Hematopoietic multipotent progenitor cell treated with erythropoietin and hydrocortisone succinate and interleukin-3 and kit ligand, for 8 days (in vitro differentiated cells): ENCODE data around the gene CEP170B.
"Not testable (repeated sequence)": the region's sequence is repeated elsewhere in the genome, so short reads cannot be mapped to it uniquely, and the experiment has no call there.

ENCODE experiments used
- DNase-seq: peaks from one replicate; pipeline ENCODE4 v3.0.0-alpha.2; 2015

CEP170B gene

GRCh38 chr14:104865081-104865630 lies at the start of gene CEP170B:
Gene CEP170B (plus strand): TSS chr14:104865268. CDS start chr14:104868451, 3,183 bp downstream.
- DNase-seq = no peak

- no peak for DNase-seq
These were observed 48.5 kb upstream of the CEP170B start for GRCh38 chr14:104816616-104816884.

DNA sequence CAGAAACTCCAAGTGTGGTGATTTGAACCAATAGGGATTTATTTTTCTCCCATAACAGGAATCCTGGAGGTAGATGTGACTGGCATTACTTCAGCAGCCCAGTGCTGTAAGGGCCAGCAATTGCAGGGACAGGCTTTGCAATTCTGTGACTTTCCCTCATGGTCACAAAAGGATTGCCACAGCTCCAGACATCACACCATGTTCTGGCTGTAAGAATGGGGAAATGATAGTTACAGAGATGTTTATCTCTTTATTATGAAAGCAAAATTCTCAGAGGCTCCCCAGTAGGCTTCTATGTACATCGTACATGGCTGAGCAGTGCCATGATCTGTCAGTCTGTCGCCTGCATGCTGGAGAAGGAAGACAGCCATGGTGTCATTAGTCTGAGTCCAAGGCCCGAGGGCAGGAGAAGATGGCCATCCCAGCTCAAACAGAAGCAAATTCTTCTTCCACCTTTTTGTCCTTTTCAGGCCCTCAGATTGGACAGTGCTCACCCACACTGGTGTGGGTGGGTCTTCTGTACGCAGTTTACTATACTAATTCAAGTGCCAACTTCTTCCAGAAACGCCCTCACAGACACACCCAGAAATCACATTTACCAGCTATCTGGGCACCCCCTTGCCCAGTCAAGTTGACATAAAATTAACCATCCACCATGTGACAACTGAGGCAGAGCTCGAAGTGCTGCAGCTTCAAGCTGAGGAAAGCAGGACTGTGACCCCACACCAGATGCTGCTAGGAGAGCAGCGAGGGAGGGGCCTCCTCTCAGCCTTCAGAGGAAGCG lies 46.9 kb upstream of the CEP170B start:
- no peak for DNase-seq

DNA sequence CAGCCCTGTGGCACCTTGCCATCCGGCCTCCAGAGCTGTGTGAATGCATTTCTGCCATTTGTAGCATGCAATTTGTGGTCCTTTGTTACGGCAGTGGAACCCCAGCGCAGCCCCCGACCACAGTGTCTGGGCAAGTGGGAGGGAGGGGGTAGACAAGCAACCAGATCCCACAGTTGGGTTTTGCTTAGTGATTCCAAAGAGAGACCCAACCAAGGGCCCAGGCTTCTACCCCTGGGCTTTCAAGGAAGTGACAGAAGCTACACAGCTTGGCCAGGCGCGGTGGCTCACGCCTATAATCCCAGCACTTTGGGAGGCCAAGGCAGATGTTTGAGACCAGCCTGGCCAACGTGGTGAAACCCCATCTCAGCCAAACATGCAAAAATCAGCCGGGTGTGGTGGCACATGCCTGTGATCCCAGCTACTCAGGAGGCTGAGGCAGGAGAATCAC lies 46.3 kb upstream of the CEP170B start:
- no peak for DNase-seq

DNA sequence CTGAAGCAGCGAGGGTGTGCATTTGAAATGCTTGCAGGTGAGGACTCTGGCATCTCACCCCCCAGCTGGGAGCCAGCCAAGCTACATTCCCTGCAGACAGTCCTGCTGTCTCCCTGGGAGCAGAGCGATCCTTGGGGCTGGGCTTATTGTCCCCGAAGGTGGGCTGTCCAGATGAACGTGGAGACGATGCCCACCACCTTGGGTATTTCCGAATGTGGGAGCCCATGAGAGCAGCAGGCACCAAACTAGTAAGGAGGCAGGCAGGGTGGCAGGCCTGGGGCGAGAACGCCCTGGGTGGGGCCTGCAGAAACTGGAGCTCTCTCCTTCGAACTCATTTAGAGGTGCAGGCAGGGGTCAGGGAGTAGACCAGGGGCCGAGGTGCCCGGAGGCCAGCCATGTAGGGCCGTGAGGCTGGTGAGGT lies 45.7 kb upstream of the CEP170B start:
- DNase-seq = no peak

GRCh38 chr14:104820669-104821228 lies 44.3 kb upstream of the CEP170B start:
- no peak for DNase-seq

- no peak for DNase-seq
These were observed 43.7 kb upstream of the CEP170B start for GRCh38 chr14:104821229-104821945.

DNA sequence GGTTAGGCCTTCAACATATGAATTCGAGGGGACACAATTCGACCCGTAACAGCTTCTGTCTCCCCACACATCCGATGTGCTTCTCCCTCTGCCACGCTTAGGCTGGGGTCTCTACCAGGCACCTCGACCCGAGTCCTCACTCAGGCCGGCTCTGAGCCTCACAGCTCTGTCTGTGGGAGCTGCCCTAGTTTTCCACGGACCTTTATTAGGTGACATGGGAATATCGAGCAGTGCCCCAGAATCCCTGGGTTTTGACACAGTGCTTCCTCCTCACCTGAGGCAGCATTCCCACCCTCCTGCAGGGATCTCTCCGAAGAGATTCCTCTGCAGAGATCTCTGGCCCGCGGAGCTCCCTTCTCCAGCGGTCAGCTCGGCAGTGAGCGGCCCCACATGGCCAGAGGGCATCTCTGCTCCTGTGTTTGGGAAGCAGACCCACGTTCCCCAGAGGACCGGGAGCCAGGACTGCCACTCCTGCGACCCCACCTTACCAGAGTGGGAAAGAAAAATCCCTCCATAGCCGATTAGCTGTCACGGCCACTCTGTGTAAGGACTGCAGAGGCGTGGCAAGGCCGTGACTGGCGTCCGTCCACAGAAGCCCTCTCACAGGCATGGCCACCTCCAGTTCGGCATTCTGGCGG lies 43.0 kb upstream of the CEP170B start:
- DNase-seq = no peak

DNA sequence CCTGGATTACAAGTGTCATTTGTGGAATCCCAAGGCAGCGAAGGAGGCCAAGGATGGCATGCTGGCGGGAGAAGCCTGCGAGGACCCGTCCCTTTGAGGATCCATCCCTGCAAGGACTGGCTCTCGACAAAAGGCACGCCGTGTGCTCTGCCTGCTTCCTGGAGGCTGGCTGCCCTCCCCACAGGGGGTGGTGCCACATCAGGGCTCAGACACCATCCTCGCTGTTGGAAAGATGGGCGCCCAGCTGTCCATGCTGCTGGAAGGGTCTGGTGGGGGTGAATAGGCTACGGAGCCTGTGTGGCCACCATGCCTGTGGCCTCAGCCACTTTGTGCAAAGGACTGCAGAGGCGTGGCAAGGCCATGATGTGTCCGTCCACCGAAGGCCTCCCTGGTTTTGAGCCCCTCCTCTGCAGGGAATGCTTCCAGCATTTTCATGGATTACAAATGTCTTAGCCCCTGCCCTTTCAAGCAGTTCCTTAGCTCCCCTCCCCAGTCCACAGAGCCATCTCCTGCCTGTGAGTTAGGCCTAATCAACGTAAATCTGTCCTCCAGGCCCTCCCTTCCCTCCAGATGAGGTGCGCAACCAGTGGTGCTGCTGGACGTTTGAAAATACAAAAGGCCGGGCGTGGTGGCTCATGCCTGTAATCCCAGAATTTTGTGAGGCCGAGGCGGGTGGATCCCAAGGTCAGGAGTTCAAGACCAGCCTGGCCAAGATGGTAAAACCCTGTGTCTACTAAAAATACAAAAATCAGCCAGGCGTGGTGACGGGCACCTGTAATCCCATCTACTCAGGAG lies 42.0 kb upstream of the CEP170B start:
- DNase-seq = no peak

DNA sequence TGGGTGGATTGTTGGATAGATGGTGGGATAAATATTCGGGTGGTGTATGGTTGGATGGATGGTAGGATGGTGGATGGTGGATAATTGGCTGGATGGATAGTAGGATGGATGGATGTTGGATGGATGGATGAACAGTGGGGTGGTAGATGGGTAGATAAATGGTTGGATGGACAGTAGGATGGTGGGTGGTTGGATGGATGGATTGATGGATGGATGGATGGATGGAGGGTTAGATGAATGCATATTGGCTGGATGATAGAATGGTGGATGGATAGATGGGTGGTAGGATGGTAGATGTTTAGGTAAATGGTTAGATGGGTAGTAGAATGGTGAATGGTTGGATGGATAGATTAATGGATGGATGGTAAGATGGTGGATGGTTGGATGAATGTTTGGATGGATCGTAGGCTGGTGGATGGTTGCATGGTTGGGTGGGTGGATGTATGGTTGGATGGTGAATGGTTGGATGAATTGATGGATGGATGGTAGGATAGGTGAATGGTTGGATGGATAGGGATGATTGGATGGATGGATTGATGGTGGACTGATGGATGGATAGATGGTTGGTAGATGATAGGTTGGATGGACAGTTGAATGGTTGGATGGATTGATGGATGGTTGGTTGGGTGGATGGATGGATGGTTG lies 40.6 kb upstream of the CEP170B start:
- DNase-seq = no peak

GRCh38 chr14:104826189-104826860 lies 38.7 kb upstream of the CEP170B start:
- DNase-seq = peak; percentile 78

DNA sequence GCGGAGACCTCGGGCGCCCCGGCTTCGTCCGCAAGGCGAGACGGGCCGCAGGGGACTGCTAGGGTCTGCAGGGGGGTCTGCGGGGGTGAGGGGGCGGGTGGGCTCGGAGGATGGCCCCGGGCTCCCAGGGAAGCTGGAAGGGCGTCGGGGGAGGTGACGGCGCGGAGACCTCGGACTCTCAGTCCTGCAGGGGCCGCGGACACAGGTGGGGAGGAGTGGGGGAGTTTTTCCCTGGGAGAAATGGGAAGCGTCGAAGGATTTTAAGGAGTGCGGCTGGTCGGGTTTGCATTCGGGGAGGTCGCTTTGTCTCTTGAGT lies 38.2 kb upstream of the CEP170B start:
- no peak for DNase-seq

DNA sequence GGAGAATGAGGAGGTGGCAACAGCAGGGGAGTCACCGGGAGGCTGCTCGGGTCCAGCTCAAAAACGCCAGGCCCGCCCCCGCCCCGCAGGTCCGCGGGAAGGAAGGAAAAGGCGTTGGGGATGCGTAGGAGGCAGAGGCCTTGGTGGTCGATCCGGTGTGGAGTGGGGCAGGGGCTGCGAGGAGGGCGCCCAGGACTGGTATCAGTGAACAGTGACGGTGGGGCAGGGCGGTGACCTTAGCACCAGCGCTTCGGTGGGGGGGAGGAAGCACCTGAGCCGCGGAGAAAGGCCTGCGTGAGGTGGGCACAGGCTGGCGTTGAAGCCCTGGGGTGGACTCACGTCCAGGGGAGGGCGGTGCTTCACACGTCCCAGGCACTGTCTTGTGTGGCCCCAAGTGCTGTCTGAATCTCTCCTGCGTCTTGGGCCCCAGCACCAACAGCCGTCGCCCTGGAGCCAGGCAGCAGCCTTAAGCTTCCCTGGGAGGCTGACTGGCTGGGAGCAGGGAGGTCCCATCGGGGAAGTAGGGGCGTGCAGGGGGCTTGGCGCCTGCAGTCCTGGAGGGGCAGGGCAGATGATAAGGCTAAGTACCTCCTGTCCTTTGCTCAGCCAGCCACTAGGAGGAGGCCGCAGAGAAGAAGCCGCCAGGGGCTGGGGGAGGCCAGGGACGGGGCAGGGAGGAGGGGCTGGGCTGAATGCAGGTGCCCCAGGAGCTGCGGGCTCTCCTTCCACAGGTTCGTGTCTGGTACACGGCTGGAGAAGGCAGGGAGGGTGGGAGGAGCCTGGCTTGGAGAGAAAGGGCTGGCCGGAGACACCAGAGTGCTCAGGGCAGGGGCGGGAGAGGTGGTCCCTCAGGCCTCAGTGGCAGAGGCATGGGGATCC lies 37.7 kb upstream of the CEP170B start:
- DNase-seq = peak; percentile 59

- no peak for DNase-seq
These were observed 34.3 kb upstream of the CEP170B start for GRCh38 chr14:104830781-104831180.

DNA sequence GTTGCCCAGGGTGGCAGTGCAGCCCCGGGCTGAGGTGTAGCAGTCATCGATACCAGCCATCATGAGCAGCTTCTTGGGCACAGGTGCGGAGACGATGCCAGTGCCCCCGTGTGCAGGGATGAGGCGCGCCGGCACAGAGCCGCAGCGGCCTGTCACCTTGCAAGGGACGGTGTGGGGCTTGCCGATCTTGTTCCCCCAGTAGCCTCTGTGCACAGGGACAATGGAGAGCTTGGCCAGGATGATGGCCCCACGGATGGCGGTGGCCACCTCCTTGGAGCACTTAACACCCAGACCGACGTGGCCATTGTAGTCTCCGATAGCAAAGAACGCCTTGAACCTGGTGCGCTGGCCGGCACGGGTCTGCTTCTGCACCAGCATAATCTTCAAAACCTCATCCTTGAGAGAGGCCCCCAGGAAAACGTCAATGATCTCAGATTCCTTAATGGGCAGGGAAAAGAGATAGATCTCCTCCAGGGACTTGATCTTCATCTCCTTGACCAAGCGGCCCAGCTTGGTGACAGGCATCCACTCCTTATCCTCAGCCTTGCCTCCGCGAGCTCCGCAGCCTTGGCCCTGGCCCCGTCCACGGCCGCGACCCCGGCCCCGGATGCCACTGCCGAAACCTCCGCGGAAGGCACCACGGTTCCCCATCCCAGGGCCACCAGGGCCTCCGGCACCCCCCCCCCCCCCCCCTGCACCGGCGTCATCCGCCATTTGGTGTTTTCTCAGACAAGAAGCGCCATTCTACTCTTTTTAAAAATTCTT lies 28.7 kb upstream of the CEP170B start:
- not testable (repeated sequence) for DNase-seq

DNA sequence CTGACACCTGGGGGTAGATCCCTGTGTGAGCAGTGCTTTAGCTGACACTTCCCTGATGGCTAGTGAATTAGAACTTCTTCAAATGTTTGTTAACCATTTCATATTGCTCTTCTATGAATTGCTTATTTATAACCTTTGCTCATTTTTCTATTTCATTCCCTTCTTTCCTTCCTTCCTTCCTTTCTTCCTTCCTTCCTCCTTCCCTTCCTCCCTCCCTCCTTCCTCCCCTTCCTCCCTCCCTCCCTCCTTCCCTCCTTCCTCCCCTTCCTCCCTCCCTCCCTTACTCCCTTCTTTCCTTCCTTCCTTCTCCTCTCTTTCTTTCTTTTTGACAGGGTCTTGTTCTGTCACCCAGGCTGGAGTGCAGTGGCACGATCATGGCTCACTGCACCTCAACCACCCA lies 23.3 kb upstream of the CEP170B start:
- DNase-seq = no peak

GRCh38 chr14:104843006-104843405 lies 22.1 kb upstream of the CEP170B start:
- DNase-seq = no peak

- DNase-seq = no peak
These were observed 21.4 kb upstream of the CEP170B start for GRCh38 chr14:104843442-104844305.
